Retinal pigment epithelial cell (primary cell): Measurements from ENCODE around the gene CSRNP3.

Experiments used
- DNase-seq: peaks from one replicate; pipeline ENCODE4 v3.0.0-alpha.2; 2010; ENCODE audit warnings: low read depth
- H3K4me3 ChIP-seq: 2 replicates; pipeline ENCODE4 v1.5.1; 2011; ENCODE audit warnings: mild to moderate bottlenecking, low read length, control low read depth, moderate library complexity
- TF ChIP-seq, protein P1 (sequence below): conservative IDR thresholded peaks from 2 replicates; pipeline ENCODE4 v1.5.1; 2011; ENCODE audit warnings: low read depth, low read length, control low read depth, inconsistent platforms

The CSRNP3 gene

DNA sequence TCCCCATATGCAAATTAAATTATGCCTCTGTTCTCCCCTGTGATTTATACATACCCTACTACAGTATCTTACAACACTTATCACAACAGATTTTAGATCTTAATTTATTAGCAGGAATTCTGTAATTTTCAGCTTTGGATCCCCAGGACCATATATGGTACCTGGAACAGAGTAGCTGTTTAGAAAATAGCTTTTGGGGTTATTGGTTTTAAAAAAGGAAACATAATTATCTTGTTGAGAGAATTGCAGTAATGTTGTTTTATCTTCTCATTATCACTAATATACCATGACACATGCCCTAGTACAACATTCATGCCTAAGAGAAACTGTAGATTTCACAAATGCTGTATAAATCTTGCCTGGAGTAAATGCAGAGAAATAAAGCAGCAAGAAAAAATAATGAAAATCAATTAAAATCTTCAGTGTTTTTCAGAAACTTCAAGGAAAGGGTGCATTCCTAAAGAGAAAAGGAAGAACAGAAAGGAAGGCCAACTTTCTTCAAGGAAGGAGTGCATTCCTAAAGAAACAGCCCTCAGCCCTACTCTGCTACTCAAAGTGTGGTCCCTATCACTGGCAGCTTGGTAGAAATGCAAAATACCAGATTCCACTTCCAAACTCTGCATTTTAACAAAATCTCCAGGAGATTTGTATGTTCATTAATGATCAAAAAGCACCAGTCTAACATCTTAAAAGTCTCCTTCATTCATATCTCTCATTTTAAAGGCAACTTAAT is 37.1 kb upstream of the CSRNP3 start:
- TF ChIP-seq, protein P1, sequence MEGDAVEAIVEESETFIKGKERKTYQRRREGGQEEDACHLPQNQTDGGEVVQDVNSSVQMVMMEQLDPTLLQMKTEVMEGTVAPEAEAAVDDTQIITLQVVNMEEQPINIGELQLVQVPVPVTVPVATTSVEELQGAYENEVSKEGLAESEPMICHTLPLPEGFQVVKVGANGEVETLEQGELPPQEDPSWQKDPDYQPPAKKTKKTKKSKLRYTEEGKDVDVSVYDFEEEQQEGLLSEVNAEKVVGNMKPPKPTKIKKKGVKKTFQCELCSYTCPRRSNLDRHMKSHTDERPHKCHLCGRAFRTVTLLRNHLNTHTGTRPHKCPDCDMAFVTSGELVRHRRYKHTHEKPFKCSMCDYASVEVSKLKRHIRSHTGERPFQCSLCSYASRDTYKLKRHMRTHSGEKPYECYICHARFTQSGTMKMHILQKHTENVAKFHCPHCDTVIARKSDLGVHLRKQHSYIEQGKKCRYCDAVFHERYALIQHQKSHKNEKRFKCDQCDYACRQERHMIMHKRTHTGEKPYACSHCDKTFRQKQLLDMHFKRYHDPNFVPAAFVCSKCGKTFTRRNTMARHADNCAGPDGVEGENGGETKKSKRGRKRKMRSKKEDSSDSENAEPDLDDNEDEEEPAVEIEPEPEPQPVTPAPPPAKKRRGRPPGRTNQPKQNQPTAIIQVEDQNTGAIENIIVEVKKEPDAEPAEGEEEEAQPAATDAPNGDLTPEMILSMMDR, result no peak
- DNase-seq, result no peak
- no peak overlapping the region for H3K4me3 ChIP-seq

DNA sequence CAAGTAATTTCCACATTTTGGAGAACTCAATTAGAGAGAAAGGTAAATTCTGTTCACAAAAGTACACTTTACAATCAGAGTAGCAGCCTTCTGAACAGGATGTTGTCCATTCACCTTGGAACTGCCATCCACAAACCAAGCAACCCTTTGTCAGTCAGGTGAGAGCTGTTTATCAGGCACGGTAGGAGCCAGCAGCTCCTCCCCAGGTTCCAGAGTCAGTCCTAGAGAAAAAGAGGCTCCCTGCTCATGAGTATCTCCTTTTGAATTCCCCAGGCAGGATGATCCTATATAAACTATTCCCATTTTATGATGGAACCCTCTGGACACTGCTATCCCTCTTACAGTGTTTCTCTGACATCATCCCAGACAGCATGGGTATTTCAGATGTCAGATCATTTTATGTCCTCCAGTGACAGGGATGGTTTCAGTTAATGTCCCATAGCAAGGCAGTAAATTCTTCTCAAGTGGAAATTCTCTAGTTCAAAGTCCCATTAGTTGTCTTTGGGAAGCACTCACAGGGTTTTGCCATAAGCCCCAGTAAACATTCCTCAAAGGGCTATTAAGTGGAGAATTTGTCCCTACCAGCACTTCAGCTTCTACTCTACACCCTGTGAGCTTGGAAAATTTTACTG is 34.5 kb upstream of the CSRNP3 start:
- no peak overlapping the region for H3K4me3 ChIP-seq
- DNase-seq, result no peak
- TF ChIP-seq, protein P1, result no peak

DNA sequence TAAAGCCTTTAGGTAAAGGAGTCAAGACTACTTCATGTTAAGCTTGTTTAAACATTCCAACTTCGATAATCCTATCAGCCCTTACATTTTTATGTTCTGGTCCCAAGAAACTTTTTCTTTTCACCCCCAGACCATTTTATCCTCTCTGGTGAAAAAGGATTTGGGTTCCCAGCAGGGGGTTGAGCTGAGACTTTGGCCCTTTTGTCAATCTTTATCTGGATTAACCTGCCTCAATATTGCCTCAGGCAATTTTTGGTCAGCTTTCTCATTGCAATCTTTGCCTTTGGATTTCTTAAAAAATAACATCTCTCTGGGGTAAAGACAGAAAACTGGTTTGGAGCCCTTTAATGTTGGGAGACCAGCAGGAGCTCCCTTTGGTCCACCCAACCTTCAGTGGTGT is 33.9 kb upstream of the CSRNP3 start:
- H3K4me3 ChIP-seq, result no peak overlapping the region
- no peak for DNase-seq
- TF ChIP-seq, protein P1, result no peak

DNA sequence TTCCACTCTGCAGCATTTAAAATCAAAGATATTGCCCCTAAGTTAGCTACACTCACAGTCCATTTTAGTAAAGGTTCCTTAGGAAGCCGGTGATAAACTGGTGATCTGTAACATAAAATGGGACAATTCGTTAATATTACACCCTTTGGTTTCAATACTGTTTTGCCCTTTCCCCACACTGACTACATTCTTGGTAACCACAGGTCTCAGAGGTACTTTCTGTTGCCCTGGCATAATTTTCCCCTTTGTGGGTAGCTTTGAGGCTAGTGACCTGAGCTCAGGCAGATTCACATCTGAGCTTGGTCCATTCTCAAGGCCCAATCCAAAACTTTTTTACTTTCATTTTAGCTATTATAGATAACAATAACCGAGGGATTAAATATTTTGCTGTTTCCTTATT is 32.9 kb upstream of the CSRNP3 start:
- TF ChIP-seq, protein P1, result no peak
- no peak for DNase-seq
- H3K4me3 ChIP-seq, result no peak overlapping the region

DNA sequence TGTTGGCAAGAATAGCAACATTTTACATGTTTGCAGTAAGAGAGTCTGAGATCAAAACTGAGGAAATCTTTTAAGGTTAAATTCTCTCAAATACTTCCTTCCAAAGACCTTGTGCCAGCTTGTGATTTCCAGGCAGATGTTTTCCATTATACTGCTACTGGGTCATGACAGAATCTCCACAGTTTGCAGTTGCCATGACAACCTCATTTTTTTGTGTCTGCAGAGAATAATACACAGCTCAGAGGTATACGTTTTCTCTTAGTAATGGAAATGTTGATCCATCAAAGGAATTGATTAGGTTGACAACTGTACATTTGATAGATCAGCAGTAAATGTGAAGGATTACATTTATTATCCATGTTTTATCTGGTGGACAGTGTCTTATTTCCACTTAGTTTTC is 29.1 kb upstream of the CSRNP3 start:
- peak; percentile 5 for DNase-seq
- H3K4me3 ChIP-seq, result no peak overlapping the region
- TF ChIP-seq, protein P1, result no peak

DNA sequence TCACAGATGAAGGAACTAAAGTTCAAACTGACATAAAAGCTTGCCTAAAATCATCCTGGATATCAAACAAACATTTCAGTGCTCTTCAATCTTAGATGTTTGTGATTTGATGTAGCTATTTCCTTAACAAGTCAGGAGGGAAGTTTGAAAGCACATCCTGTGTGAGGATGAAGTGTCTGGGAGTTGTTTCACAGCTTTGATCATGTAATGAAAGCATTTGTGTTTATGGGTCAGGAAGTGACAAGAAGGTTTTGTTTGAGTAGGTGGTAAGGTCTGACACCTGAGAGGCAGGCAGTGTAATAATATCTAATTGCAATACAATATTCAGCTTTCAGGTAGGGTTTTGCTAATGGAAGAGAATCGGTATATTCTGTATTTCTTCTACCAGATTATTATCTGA is 26.0 kb upstream of the CSRNP3 start:
- TF ChIP-seq, protein P1, result no peak
- DNase-seq, result no peak

DNA sequence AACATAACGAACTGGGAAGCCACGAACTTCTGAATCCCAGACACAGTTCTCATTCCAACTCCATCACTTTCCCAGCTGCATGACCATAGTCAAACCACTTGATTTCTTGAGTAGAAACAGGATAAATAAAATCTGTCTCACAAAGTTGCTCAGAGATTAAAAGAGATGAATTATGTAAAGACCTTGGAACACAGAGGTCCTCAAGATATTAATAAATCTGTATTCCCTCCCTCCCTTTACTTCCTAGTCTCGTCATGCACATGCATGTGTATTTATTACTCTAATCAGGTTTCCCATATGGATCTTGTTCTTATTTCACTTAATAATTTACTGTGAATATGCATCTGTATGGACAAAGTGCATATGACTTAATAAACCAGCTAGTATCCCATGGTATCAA is 21.1 kb upstream of the CSRNP3 start:
- DNase-seq, result no peak
- TF ChIP-seq, protein P1, result no peak

More for the DNA sequence above, 26.0 kb upstream of the CSRNP3 start:
- no peak overlapping the region for H3K4me3 ChIP-seq

More for the DNA sequence above, 21.1 kb upstream of the CSRNP3 start:
- no peak overlapping the region for H3K4me3 ChIP-seq
